Nephron progenitor cell (in vitro differentiated cells): Measurements from ENCODE around the gene WFIKKN1.

Source experiments
- DNase-seq: peaks from one replicate; pipeline ENCODE4 v3.0.0; 2021
- H3K27ac Mint-ChIP-seq: 2 replicates; pipeline ENCODE4 v1.8.0; 2021; ENCODE audit warnings: mild to moderate bottlenecking, moderate library complexity, mixed read lengths
- H3K27me3 Mint-ChIP-seq: 2 replicates; pipeline ENCODE4 v1.8.0; 2021; ENCODE audit warnings: mild to moderate bottlenecking, low read depth, mixed read lengths; ENCODE audit not compliant: poor library complexity
- H3K36me3 Mint-ChIP-seq: 2 replicates; pipeline ENCODE4 v1.8.0; 2021; ENCODE audit warnings: low read depth, mixed read lengths
- H3K4me1 Mint-ChIP-seq: 2 replicates; pipeline ENCODE4 v1.8.0; 2021; ENCODE audit warnings: mixed read lengths
- H3K4me3 Mint-ChIP-seq: 2 replicates; pipeline ENCODE4 v1.8.0; 2021; ENCODE audit warnings: mild to moderate bottlenecking, moderate library complexity, mixed read lengths
- H3K9me3 Mint-ChIP-seq: 2 replicates; pipeline ENCODE4 v1.8.0; 2021; ENCODE audit warnings: mild to moderate bottlenecking, moderate library complexity, mixed read lengths
- TF ChIP-seq, protein P1 (sequence below): fragments of 200-600 bp; sonication (generic); IDR thresholded peaks from 2 replicates; pipeline ENCODE4 v1.5.0; 2021; ENCODE audit warnings: antibody characterized with exemption

The WFIKKN1 gene

DNA sequence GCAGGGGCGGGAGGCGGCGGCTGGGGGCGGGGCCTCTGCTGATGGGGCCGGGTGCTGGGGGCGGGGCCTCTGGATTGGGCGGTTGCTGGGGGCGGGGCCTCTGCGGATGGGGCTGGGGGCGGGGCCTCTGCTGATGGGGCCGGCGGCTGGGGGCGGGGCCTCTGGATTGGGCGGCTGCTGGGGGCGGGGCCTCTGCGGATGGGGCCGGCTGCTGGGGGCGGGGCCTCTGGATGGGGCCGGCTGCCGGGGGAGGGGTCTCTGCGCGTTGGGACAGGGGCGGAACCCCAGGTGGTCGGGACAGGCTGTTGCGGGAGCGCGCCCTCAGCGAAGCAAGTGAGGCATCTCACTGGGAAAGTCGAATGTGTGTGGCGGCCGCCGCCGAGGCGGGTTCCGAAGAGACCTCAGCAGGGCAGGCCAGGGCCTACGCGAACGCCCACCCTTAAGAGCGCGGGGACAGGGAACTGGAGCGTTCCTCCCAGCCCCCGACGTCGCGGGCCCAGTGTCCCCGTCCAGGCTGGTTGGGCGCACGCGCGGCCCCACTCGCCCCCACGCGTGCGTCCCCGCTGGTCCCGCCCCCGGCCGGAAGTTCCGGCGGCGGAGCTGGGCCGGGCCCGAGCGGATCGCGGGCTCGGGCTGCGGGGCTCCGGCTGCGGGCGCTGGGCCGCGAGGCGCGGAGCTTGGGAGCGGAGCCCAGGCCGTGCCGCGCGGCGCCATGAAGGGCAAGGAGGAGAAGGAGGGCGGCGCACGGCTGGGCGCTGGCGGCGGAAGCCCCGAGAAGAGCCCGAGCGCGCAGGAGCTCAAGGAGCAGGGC lies 49.2 kb downstream of the WFIKKN1 start, which contains the start of gene STUB1:
TSS of gene STUB1 (plus strand) at position 597 of the 811 bp plus-strand sequence. CDS start at position 713, 116 bp downstream.
- peaks cover 14% of the 10 kb centered on the region for H3K27me3 Mint-ChIP-seq

DNA sequence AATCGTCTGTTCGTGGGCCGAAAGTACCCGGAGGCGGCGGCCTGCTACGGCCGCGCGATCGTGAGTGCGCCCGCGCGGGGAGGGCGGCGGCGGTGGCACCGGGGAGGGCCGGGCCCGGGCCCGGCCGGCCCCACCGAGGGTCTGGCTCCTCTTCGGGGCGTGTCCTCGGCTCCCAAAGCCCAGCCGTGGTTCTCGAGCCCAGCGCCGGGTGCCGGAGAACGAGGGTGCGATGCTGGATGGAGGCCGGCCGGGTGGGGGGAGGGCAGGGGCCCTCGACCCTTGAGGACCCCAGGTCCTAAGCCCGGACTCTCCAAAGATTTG lies 49.8 kb downstream of the WFIKKN1 start:
- Mint-ChIP-seq H3K4me1 (peaks cover 35% of the 10 kb centered on the region), H3K36me3 (peaks cover 10% of the 10 kb centered on the region), H3K9me3 (no peaks in the 10 kb centered on the region), H3K27ac (no peak overlapping the region), H3K27me3 (peaks cover 10% of the 10 kb centered on the region), H3K4me3 (peak overlapping the region; percentile 86)
- TF ChIP-seq, protein P1, sequence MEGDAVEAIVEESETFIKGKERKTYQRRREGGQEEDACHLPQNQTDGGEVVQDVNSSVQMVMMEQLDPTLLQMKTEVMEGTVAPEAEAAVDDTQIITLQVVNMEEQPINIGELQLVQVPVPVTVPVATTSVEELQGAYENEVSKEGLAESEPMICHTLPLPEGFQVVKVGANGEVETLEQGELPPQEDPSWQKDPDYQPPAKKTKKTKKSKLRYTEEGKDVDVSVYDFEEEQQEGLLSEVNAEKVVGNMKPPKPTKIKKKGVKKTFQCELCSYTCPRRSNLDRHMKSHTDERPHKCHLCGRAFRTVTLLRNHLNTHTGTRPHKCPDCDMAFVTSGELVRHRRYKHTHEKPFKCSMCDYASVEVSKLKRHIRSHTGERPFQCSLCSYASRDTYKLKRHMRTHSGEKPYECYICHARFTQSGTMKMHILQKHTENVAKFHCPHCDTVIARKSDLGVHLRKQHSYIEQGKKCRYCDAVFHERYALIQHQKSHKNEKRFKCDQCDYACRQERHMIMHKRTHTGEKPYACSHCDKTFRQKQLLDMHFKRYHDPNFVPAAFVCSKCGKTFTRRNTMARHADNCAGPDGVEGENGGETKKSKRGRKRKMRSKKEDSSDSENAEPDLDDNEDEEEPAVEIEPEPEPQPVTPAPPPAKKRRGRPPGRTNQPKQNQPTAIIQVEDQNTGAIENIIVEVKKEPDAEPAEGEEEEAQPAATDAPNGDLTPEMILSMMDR, result no peak
- DNase-seq, result no peak

More for the DNA sequence above, 49.2 kb downstream of the WFIKKN1 start, which contains the start of gene STUB1:
- Mint-ChIP-seq H3K9me3 (no peaks in the 10 kb centered on the region), H3K36me3 (peaks cover 10% of the 10 kb centered on the region), H3K4me3 (peak within 1 kb of the TSS; percentile 86), H3K4me1 (peaks cover 38% of the 10 kb centered on the region), H3K27ac (peak within 1 kb of the TSS; percentile 83)
- TF ChIP-seq, protein P1, result no peak
- DNase-seq, result peak; percentile 98

DNA sequence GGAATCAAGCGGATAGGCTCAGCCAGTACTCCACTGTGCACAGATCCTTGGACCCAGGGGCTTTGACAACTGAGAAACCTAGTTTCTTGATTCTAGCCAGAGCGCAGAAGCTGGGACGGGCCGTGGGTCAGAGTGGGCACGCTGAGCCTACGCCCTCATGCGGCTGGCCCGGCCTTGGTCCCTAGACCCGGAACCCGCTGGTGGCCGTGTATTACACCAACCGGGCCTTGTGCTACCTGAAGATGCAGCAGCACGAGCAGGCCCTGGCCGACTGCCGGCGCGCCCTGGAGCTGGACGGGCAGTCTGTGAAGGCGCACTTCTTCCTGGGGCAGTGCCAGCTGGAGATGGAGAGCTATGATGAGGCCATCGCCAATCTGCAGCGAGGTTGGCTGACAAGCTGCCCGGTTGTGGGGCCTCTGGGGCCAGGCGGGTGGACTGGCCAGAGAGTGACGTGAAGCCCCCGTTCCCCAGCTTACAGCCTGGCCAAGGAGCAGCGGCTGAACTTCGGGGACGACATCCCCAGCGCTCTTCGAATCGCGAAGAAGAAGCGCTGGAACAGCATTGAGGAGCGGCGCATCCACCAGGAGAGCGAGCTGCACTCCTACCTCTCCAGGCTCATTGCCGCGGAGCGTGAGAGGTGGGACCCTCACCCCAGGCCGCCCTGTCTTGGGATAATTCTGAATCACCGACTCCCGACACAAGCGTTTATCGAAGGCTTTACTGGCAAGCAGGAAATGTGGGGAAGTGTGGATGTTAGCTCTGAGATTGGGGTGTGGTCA lies 50.4 kb downstream of the WFIKKN1 start:
- DNase-seq, result no peak
- Mint-ChIP-seq H3K27ac (no peak overlapping the region), H3K36me3 (peaks cover 15% of the 10 kb centered on the region), H3K27me3 (peaks cover 10% of the 10 kb centered on the region), H3K4me3 (peak overlapping the region; percentile 78), H3K9me3 (no peaks in the 10 kb centered on the region), H3K4me1 (peaks cover 41% of the 10 kb centered on the region)
- TF ChIP-seq, protein P1, result no peak

DNA sequence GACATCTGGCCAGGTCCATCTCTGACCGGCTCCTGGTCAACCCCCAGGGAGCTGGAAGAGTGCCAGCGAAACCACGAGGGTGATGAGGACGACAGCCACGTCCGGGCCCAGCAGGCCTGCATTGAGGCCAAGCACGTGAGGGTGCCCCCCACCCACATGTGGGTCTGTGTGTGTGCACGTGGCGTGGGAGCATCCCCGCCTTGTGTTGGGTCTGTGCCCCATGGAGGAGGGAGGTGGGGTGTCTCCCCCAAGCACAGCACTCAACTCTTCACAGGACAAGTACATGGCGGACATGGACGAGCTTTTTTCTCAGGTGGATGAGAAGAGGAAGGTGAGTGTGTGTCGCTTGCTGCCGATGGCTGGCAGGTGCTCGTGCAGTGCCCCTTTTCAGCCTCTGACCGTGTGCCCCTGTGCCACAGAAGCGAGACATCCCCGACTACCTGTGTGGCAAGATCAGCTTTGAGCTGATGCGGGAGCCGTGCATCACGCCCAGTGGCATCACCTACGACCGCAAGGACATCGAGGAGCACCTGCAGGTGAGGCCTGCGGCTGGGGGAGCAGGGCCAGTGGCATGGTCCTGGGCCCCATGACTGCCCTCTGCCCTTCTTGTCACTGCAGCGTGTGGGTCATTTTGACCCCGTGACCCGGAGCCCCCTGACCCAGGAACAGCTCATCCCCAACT lies 51.1 kb downstream of the WFIKKN1 start:
- H3K9me3 Mint-ChIP-seq, result no peaks in the 10 kb centered on the region
- H3K27me3 Mint-ChIP-seq, result peaks cover 4% of the 10 kb centered on the region
- no peak overlapping the region for H3K27ac Mint-ChIP-seq
- peak overlapping the region; percentile 78 for H3K4me3 Mint-ChIP-seq
- peaks cover 41% of the 10 kb centered on the region for H3K4me1 Mint-ChIP-seq
- peaks cover 19% of the 10 kb centered on the region for H3K36me3 Mint-ChIP-seq
- TF ChIP-seq, protein P1, result no peak
- no peak for DNase-seq

DNA sequence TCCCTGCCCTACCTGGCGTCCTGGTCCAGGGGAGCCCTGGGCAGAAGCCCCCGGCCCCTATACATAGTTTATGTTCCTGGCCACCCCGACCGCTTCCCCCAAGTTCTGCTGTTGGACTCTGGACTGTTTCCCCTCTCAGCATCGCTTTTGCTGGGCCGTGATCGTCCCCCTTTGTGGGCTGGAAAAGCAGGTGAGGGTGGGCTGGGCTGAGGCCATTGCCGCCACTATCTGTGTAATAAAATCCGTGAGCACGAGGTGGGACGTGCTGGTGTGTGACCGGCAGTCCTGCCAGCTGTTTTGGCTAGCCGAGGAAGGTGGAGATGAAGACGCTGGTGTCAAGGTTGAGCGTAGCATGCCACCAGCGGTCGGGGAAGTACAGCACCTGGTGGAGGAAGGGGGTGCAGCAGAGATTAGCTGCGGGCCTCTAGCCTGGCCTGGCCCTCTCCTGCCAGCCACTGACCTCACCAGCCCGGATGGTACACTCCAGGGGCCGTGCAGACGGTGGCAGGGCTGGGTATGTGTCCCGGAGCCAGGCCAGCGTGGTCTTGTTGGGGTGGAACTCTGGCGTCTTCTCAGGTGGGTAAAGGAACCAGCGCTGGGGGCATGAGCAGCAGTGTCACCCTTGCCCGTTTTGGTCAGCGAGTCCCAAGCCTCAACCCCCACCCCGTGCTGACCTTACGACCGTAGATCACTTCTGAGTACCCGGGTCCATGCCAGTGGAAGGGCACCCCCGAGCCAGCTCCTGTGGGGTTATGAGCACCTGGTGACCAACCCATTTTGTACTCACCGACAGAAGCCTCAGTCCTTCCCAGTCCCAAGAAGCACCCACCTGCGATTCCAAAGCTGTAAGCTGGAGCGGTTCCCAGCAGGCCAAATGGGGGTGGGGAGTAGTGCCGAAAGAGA lies 52.0 kb downstream of the WFIKKN1 start:
- no peak for DNase-seq
- peaks cover 3% of the 10 kb centered on the region for H3K27me3 Mint-ChIP-seq
- peak overlapping the region; percentile 78 for H3K4me3 Mint-ChIP-seq
- peaks cover 19% of the 10 kb centered on the region for H3K36me3 Mint-ChIP-seq
- H3K4me1 Mint-ChIP-seq, result peaks cover 41% of the 10 kb centered on the region
- TF ChIP-seq, protein P1, result no peak
- H3K27ac Mint-ChIP-seq, result no peak overlapping the region
- H3K9me3 Mint-ChIP-seq, result no peaks in the 10 kb centered on the region
